Type B pancreatic cell (in vitro differentiated cells): Measurements from ENCODE around the gene CCR3. TPM values are rescaled to one million over a fixed set of nuclear protein-coding genes. Genes with fewer than 3 reads are reported as not detected.

Experiments used
- DNase-seq: peaks from one replicate; pipeline ENCODE4 v3.0.0; 2021; ENCODE audit warnings: mixed read lengths; ENCODE audit not compliant: unreplicated experiment; ENCODE audit errors: extremely low spot score
- H3K27ac Mint-ChIP-seq: 2 replicates; pipeline ENCODE4 v1.8.0; 2021; ENCODE audit warnings: mild to moderate bottlenecking, mixed read lengths
- H3K27me3 Mint-ChIP-seq: 2 replicates; pipeline ENCODE4 v1.8.0; 2021; ENCODE audit warnings: mixed read lengths
- H3K36me3 Mint-ChIP-seq: 2 replicates; pipeline ENCODE4 v1.8.0; 2021; ENCODE audit warnings: mixed read lengths
- H3K4me1 Mint-ChIP-seq: one replicate; pipeline ENCODE4 v1.8.0; 2021; ENCODE audit warnings: mixed read lengths; ENCODE audit not compliant: unreplicated experiment
- H3K4me3 Mint-ChIP-seq: 2 replicates; pipeline ENCODE4 v1.8.0; 2021; ENCODE audit warnings: mild to moderate bottlenecking, mixed read lengths
- H3K9me3 Mint-ChIP-seq: 2 replicates; pipeline ENCODE4 v1.8.0; 2021; ENCODE audit warnings: mixed read lengths
- total RNA-seq: library from RNA; stranded (reverse); gene quantifications from 2 replicates; pipeline ENCODE4 v1.2.1, GENCODE V29; 2021; ENCODE audit warnings: low replicate concordance
- TF ChIP-seq, protein P1 (sequence below): fragments of 200-600 bp; sonication (generic); conservative IDR thresholded peaks from 2 replicates; pipeline ENCODE4 v1.5.0; 2021; ENCODE audit warnings: antibody characterized with exemption, mild to moderate bottlenecking

CCR3 gene
- total RNA-seq, 1 donor from 2014 or later = not detected

DNA sequence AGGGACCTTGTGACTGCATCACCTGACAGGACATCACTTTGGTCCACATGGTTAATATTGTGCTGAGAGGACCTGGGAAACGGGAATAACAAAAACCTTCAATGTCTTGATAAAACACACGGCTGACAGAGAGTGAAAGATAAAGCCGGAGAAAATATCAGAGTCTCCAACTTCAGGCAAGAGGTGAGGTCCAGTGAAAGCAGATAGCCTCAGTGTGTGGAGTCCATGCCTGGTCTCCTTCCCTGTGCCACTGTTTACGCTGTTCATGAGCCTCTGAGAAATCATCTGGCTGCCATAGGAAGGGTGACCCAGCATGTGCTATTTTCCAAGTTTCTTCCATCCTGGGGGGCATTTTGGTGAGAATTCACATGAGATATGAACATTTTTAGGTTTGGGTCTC is 39.8 kb downstream of the CCR3 start:
- H3K36me3 Mint-ChIP-seq = no peaks in the 10 kb centered on the region
- H3K4me3 Mint-ChIP-seq = no peak overlapping the region
- no peak overlapping the region for H3K27ac Mint-ChIP-seq

DNA sequence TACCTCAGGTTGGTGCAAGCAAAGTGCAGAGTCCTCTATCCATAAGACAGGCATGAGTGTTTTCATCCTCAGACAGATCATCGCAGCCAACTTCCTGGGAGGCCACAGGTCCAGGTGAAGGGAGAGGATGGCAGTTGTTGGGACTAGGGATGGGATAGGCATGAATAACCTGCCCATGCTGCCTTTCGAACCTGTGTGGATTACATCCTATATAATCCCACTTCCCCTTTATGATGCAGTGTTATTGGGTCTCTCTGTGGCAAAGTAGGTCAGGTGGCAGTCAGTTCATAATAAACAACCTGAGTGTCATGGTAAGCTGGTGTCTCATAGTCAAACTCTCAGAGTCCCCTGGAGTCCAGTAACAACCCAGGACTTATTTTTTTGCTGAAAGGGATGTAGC is 40.4 kb downstream of the CCR3 start:
- Mint-ChIP-seq H3K4me3 (no peak overlapping the region), H3K9me3 (peaks cover 12% of the 10 kb centered on the region), H3K27ac (no peak overlapping the region), H3K36me3 (no peaks in the 10 kb centered on the region), H3K4me1 (no peaks in the 10 kb centered on the region), H3K27me3 (peaks cover 4% of the 10 kb centered on the region)
- no peak for DNase-seq
- TF ChIP-seq, protein P1, sequence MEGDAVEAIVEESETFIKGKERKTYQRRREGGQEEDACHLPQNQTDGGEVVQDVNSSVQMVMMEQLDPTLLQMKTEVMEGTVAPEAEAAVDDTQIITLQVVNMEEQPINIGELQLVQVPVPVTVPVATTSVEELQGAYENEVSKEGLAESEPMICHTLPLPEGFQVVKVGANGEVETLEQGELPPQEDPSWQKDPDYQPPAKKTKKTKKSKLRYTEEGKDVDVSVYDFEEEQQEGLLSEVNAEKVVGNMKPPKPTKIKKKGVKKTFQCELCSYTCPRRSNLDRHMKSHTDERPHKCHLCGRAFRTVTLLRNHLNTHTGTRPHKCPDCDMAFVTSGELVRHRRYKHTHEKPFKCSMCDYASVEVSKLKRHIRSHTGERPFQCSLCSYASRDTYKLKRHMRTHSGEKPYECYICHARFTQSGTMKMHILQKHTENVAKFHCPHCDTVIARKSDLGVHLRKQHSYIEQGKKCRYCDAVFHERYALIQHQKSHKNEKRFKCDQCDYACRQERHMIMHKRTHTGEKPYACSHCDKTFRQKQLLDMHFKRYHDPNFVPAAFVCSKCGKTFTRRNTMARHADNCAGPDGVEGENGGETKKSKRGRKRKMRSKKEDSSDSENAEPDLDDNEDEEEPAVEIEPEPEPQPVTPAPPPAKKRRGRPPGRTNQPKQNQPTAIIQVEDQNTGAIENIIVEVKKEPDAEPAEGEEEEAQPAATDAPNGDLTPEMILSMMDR = no peak

More for the DNA sequence above, 39.8 kb downstream of the CCR3 start:
- Mint-ChIP-seq H3K4me1 (no peaks in the 10 kb centered on the region), H3K9me3 (peaks cover 12% of the 10 kb centered on the region), H3K27me3 (peaks cover 4% of the 10 kb centered on the region)
- TF ChIP-seq, protein P1 = no peak
- no peak for DNase-seq

DNA sequence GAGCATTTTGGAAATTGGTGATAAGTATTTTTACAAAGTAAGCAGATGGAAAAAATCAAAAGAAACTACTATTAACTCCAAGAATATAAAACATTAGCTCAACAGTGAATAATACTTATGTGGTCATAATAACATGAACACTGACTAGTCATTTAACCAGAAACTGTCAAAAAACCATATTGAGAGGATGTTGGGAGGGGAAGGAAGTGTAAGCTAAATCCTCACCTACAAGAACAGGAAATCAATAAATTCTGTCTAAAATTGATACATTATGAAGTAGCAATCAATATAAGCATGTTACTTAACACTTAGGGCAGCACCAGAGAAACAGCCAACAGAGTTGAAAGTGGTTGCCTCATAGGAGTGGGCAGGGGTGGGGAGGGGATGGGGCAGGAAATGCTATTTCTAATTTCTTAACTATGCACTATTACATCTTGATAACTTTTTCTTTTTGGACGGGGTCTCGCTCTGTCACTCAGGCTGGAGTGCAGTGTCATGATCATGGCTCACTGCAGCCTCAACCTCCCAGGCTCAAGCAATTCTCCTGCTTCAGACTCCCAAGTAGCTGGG is 41.7 kb downstream of the CCR3 start:
- Mint-ChIP-seq H3K9me3 (peaks cover 12% of the 10 kb centered on the region), H3K36me3 (no peaks in the 10 kb centered on the region), H3K27ac (no peak overlapping the region), H3K4me3 (no peak overlapping the region), H3K27me3 (peaks cover 4% of the 10 kb centered on the region), H3K4me1 (no peaks in the 10 kb centered on the region)
- no peak for DNase-seq
- TF ChIP-seq, protein P1 = no peak

DNA sequence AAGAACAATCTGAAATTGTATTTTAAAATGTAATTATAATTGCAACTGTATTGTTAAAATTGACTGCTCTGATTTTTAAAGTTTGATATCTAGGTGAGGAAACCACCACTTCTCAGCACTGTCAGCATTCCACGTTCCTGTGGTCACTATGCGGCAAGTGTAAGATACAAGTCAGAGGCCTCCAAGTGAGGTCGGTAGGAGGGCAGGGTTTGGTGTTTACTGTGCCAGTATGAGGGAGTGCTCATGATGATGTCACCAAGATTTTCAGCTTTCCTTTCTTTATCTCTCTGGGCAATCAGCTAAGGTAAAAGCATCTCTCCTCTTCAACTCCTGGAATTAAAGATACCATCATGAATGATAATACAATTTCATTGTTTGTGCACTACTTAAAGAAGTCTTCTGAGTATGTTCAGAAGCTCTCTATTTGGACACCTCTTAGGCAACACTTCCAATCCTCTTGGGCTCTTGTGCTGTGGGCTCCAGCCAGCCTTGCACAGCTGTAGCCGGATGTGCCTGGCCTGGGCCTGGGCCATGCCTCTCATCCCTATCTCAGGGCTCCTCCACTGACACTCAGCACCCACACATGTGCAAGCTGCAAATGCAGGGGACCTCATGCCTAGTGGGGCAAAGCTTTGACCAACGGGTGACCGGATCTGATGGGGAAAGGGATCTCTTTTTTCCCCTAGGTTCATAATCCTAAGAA is 42.9 kb downstream of the CCR3 start:
- Mint-ChIP-seq H3K27ac (no peak overlapping the region), H3K9me3 (peaks cover under 1% of the 10 kb centered on the region), H3K36me3 (no peaks in the 10 kb centered on the region), H3K27me3 (peaks cover 7% of the 10 kb centered on the region), H3K4me1 (no peaks in the 10 kb centered on the region), H3K4me3 (no peak overlapping the region)
- no peak for DNase-seq
- TF ChIP-seq, protein P1 = no peak

DNA sequence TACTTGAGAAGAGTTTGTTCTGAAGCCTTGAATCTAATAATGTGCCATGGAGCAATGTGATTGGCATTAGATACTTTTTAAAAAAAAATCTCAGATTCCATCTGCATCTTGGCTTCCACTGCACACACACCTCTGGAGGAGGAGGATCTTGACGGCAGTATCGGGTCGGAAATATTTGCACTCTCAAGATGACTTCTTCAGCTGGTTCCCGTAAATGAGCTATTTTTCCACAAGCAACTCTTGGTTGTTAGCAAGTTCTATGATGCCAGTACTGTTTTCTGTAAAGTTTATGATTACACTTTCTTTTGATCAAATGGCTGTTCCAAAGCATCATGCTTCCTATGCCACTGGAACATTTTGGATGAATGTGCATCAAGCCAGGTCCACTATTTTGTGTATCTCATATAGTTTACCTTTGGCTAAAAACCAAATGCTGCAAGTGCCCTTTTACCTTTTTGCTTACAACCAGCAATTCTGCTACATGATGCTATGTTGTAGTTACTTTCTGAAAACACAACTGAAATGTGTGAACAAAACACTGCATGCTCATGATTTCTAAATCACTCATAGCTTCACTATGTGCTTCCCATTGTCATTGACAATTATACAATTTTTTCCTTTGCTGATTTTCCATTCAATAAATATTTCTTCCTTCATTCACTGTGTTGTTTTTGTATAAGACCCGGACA is 43.8 kb downstream of the CCR3 start:
- TF ChIP-seq, protein P1 = no peak
- no peak for DNase-seq
- H3K27me3 Mint-ChIP-seq = peaks cover 7% of the 10 kb centered on the region

More for the DNA sequence above, 43.8 kb downstream of the CCR3 start:
- H3K36me3 Mint-ChIP-seq = no peaks in the 10 kb centered on the region
- H3K27ac Mint-ChIP-seq = no peak overlapping the region
- no peak overlapping the region for H3K4me3 Mint-ChIP-seq
- no peaks in the 10 kb centered on the region for H3K4me1 Mint-ChIP-seq
- H3K9me3 Mint-ChIP-seq = no peaks in the 10 kb centered on the region
